HFFc6 (cell line): Measurements from ENCODE around the gene WDR86. TPM values are rescaled to one million over a fixed set of nuclear protein-coding genes. Genes with fewer than 3 reads are reported as not detected.

Experiments
- DNase-seq: peaks from one replicate; pipeline ENCODE4 v3.0.0-alpha.2; 2018
- H3K27ac Mint-ChIP-seq: 2 replicates; pipeline ENCODE4 v1.8.0; 2020; ENCODE audit warnings: mild to moderate bottlenecking, mixed read lengths
- H3K27me3 Mint-ChIP-seq: 2 replicates; pipeline ENCODE4 v1.8.0; 2021; ENCODE audit warnings: mild to moderate bottlenecking, moderate library complexity, mixed read lengths; ENCODE audit not compliant: insufficient read depth
- H3K36me3 Mint-ChIP-seq: 2 replicates; pipeline ENCODE4 v1.8.0; 2021; ENCODE audit warnings: low read depth, mixed read lengths
- H3K4me1 Mint-ChIP-seq: 2 replicates; pipeline ENCODE4 v1.8.0; 2020; ENCODE audit warnings: low read depth, mixed read lengths
- H3K4me3 Mint-ChIP-seq: 2 replicates; pipeline ENCODE4 v1.8.0; 2020; ENCODE audit warnings: mild to moderate bottlenecking, moderate library complexity, mixed read lengths
- H3K9me3 Mint-ChIP-seq: 2 replicates; pipeline ENCODE4 v1.8.0; 2020; ENCODE audit warnings: mild to moderate bottlenecking, mixed read lengths
- CTCF ChIP-seq: fragments of 200-600 bp; sonication (generic); IDR thresholded peaks from 2 replicates; pipeline ENCODE4 v1.5.0; 2021; ENCODE audit warnings: antibody characterized with exemption, mild to moderate bottlenecking
- total RNA-seq, 6 experiments: library from RNA; stranded (reverse); fragmentation: NEBNext Ultra II Directional; extraction: Animal tissue kit (Norgen Biotek cat#: 25700); gene quantifications; 2 replicates in 1 of 6; 3 replicates in 5 of 6; pipeline ENCODE4 v1.2.3, GENCODE V29; 2021

The WDR86 gene
- total RNA-seq, 6 experiments from 2014 or later: not detected

DNA sequence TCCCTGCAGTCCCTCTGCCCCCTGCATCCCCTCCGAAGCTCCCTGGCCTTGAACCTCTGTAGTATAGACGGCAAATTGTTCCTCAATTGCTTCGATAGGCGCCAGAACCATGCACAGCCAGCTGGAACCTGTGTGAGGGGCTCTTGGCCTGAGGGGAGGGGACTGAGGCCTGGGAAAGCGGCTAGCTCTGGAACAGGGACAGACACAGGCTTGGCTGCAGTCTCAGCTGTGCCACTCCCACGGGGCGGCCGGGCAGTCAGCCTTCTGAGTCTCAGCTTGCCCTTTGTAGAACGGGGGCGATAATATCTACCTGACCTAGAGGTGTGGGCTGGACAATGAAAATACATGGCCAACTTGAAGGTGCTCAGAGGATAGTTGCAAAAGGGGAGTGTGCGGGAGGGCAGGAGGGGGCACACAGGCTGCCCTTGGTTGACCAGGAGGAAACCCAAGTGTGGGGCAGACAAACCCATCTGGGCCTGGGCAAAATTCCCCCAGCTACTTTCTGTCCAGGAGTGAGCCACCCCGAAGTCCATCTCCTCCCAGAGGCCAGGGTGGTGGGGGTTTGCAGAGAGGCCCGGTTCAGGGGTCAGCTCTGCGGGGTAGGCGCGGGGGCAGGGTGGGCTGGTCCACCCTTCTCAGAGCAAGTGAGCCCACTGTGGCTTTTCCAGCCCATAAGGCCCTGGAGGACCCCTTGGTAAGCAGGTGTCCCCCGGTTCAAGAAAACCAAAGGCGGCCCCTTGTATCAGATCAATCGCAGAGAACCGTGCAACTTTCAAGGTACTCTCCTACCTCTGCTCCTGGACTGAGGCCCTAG lies 25.5 kb upstream of the WDR86 start:
- no peak for DNase-seq
- Mint-ChIP-seq H3K9me3 (no peaks in the 10 kb centered on the region), H3K4me1 (peaks cover 8% of the 10 kb centered on the region), H3K36me3 (no peaks in the 10 kb centered on the region), H3K4me3 (no peak overlapping the region), H3K27ac (no peak overlapping the region), H3K27me3 (peaks cover 32% of the 10 kb centered on the region)
- TF ChIP-seq CTCF: no peak

GRCh38 chr7:151434549-151434948 lies 24.7 kb upstream of the WDR86 start:
- H3K27me3 Mint-ChIP-seq: peaks cover 30% of the 10 kb centered on the region
- TF ChIP-seq CTCF: no peak
- H3K36me3 Mint-ChIP-seq: no peaks in the 10 kb centered on the region
- no peak overlapping the region for H3K4me3 Mint-ChIP-seq
- H3K27ac Mint-ChIP-seq: no peak overlapping the region
- no peak for DNase-seq
- H3K4me1 Mint-ChIP-seq: peaks cover 8% of the 10 kb centered on the region
- no peaks in the 10 kb centered on the region for H3K9me3 Mint-ChIP-seq

GRCh38 chr7:151433721-151434400 lies 24.0 kb upstream of the WDR86 start:
- H3K9me3 Mint-ChIP-seq: no peaks in the 10 kb centered on the region
- no peak overlapping the region for H3K27ac Mint-ChIP-seq
- H3K27me3 Mint-ChIP-seq: peaks cover 29% of the 10 kb centered on the region
- no peak for DNase-seq
- no peaks in the 10 kb centered on the region for H3K36me3 Mint-ChIP-seq
- peaks cover 8% of the 10 kb centered on the region for H3K4me1 Mint-ChIP-seq
- TF ChIP-seq CTCF: no peak
- no peak overlapping the region for H3K4me3 Mint-ChIP-seq

- no peak overlapping the region for H3K4me3 Mint-ChIP-seq
- no peaks in the 10 kb centered on the region for H3K36me3 Mint-ChIP-seq
- peaks cover 23% of the 10 kb centered on the region for H3K27me3 Mint-ChIP-seq
- no peaks in the 10 kb centered on the region for H3K9me3 Mint-ChIP-seq
- H3K4me1 Mint-ChIP-seq: peaks cover 18% of the 10 kb centered on the region
- peak; percentile 56 for TF ChIP-seq CTCF
- no peak overlapping the region for H3K27ac Mint-ChIP-seq
- DNase-seq: no peak
These were observed 23.1 kb upstream of the WDR86 start for GRCh38 chr7:151432658-151433521.

GRCh38 chr7:151431768-151432311 lies 22.0 kb upstream of the WDR86 start:
- Mint-ChIP-seq H3K36me3 (no peaks in the 10 kb centered on the region), H3K4me1 (peaks cover 20% of the 10 kb centered on the region), H3K9me3 (no peaks in the 10 kb centered on the region), H3K27ac (no peak overlapping the region), H3K27me3 (peaks cover 17% of the 10 kb centered on the region), H3K4me3 (no peak overlapping the region)
- TF ChIP-seq CTCF: no peak
- DNase-seq: no peak
